Measurements from ENCODE around the gene FAM83D.

FAM83D gene

DNA sequence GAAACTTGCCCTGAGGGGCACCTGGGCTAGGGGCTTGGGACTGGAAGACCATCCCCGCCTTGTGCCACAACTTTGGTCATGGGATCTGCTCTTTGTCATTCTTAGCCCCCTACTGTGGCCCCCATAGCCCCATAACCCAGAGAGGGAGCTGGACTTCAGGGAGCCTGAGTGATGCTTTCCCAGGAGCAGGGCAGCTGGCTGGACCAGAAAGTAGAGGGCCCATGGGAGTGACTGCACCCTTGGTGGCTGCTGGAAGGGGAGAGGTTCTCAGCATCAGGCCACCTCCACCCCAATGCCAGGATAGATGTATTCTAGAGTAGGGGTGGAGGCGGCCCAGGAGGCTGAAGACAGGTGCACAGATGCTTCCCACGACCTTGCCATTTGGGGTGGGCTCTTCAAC lies 5.8 kb upstream of the FAM83D start:
- DNase-seq (ENCODE audit: low spot score): no peak
- in situ Hi-C loops (cut with MboI; ENCODE audit: low pct_unique_long_range_greater_than_20kb, low sequenced_read_pairs, unreplicated experiment): loop anchor here (10.0 to 25.0 kb wide), 2 partner anchors 124 to 258 kb away; no protein-coding TSS in a partner anchor
- TF ChIP-seq, protein P1, sequence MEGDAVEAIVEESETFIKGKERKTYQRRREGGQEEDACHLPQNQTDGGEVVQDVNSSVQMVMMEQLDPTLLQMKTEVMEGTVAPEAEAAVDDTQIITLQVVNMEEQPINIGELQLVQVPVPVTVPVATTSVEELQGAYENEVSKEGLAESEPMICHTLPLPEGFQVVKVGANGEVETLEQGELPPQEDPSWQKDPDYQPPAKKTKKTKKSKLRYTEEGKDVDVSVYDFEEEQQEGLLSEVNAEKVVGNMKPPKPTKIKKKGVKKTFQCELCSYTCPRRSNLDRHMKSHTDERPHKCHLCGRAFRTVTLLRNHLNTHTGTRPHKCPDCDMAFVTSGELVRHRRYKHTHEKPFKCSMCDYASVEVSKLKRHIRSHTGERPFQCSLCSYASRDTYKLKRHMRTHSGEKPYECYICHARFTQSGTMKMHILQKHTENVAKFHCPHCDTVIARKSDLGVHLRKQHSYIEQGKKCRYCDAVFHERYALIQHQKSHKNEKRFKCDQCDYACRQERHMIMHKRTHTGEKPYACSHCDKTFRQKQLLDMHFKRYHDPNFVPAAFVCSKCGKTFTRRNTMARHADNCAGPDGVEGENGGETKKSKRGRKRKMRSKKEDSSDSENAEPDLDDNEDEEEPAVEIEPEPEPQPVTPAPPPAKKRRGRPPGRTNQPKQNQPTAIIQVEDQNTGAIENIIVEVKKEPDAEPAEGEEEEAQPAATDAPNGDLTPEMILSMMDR (IDR thresholded peaks at IDR 0.05; ENCODE audit: extremely low read depth, insufficient read depth, missing control alignments): no peak

GRCh38 chr20:38920851-38921250 lies 5.4 kb upstream of the FAM83D start:
- TF ChIP-seq, protein P1 (IDR thresholded peaks at IDR 0.05; ENCODE audit: extremely low read depth, insufficient read depth, missing control alignments): no peak
- in situ Hi-C loops (cut with MboI; ENCODE audit: low pct_unique_long_range_greater_than_20kb, low sequenced_read_pairs, unreplicated experiment): loop anchor here (10.0 to 25.0 kb wide), 2 partner anchors 124 to 259 kb away; no protein-coding TSS in a partner anchor
- no peak for DNase-seq (ENCODE audit: low spot score)

DNA sequence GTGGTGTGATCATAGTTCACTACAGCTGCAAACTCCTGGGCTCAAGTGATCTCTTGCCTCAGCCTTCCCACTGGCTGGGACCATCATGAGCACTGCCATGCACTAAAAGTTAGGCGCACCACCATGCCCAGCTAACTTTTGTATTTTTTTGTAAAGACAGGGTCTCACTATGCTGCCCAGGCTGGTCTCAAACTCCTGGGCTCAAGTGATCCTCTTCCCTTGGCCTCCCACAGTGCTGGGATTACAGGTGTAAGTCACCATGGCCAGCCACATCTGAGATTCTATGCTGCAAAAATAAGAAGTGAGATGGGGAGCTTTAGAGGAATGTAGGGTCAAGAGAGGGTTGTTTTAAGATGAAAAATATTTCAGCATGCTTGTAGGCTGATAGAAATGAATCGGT lies 1.5 kb upstream of the FAM83D start:
- DNase-seq (ENCODE audit: low spot score): no peak
- TF ChIP-seq, protein P1 (IDR thresholded peaks at IDR 0.05; ENCODE audit: extremely low read depth, insufficient read depth, missing control alignments): no peak
- in situ Hi-C loops (cut with MboI; ENCODE audit: low pct_unique_long_range_greater_than_20kb, low sequenced_read_pairs, unreplicated experiment): loop anchor here (10.0 to 25.0 kb wide), 2 partner anchors 120 to 262 kb away; no protein-coding TSS in a partner anchor

DNA sequence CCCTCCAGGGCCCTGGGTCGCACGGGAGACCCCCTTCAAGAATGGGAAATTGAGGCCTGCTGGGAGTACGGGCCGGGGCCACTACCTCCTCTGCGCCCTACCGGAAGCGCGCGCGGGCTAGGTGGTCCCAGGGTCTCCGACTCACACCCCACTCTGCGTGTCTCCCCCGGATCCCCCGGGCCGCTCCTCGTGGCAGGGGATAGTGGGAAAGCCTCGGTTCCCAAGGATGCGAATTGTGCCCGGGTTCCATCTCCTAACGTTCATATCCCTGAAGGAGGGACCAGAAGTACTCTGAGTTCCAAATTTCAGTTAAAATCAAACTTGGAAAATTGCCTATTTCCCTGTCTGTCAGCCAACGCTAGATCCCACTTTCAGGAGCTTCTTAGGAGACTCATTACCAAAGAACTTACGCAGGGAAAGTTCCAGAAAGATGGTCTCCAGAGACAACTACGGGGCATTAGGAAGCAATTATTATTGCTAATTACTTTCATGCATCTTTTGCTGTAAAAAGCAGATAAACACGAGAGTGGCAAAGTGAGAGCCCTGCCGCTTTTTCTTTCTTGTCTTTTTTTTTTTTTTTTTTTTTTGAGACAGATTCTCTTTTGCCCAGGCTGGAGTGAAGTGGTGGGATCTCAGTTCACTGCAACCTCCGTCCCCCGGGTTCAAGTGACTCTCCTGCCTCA lies 858 bp downstream of the FAM83D start:
- in situ Hi-C loops (cut with MboI; ENCODE audit: low pct_unique_long_range_greater_than_20kb, low sequenced_read_pairs, unreplicated experiment): loop anchor here (10.0 kb wide), 1 partner anchor 118 kb away; no protein-coding TSS in a partner anchor
- peak; percentile 30 for DNase-seq (ENCODE audit: low spot score)

DNA sequence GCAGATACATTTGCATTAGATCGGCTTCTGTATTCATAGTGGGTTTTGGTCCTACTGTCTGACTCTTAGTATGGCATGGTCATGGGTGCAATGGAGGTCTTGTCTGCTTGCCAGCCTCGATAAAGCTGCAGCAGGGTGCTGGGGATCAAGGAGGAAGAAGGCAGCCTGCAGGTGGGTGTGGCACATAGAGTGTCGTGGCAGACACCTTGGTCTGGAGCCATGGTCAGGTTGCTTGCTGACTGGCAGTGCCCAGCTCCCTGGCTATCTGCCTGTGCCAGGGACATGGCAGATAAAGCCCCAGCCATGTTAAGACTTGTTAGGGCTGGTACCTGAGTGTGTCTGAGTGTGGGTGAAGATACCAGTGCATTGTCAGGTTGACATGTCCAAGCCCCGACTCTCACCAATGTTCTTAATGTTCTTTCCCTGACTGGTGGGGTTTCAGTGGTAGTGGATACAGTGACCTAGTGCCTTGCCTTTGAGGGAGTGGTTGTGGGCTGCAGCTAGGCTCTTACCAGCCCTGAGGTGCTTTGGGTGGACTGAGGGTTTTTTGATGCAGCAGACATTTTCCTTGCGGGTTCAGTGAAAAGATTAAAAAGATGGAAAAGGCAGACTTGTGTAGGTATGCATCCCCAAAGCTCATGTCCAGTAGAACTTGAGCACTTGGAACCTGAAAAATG lies 1.8 kb downstream of the FAM83D start:
- in situ Hi-C loops (cut with MboI; ENCODE audit: low pct_unique_long_range_greater_than_20kb, low sequenced_read_pairs, unreplicated experiment): loop anchor here (10.0 kb wide), 1 partner anchor 117 kb away; no protein-coding TSS in a partner anchor
- TF ChIP-seq, protein P1 (IDR thresholded peaks at IDR 0.05; ENCODE audit: extremely low read depth, insufficient read depth, missing control alignments): no peak
- DNase-seq (ENCODE audit: low spot score): no peak

More for the DNA sequence above, 858 bp downstream of the FAM83D start:
- TF ChIP-seq, protein P1 (IDR thresholded peaks at IDR 0.05; ENCODE audit: extremely low read depth, insufficient read depth, missing control alignments): no peak

GRCh38 chr20:38930242-38930569 lies 4.0 kb downstream of the FAM83D start:
- no peak for DNase-seq (ENCODE audit: low spot score)
- in situ Hi-C loops (cut with MboI; ENCODE audit: low pct_unique_long_range_greater_than_20kb, low sequenced_read_pairs, unreplicated experiment): no loop called here
- TF ChIP-seq, protein P1 (IDR thresholded peaks at IDR 0.05; ENCODE audit: extremely low read depth, insufficient read depth, missing control alignments): no peak

All from GM13977 (cell line).